Activated CD8-positive, alpha-beta memory T cell treated with anti-CD3 and anti-CD28 coated beads for 48 hours (primary cell): ENCODE measurements around the gene DLX3.

Experiments
- DNase-seq, 3 experiments: peaks; one replicate each; pipeline ENCODE4 v3.0.0-alpha.2; 2020; ENCODE audit warnings: low read depth in 2 of 3, low spot score in 2 of 3

Gene DLX3

GRCh38 chr17:49959183-49959935 lies 35.7 kb downstream of the DLX3 start:
- DNase-seq: no peak

DNA sequence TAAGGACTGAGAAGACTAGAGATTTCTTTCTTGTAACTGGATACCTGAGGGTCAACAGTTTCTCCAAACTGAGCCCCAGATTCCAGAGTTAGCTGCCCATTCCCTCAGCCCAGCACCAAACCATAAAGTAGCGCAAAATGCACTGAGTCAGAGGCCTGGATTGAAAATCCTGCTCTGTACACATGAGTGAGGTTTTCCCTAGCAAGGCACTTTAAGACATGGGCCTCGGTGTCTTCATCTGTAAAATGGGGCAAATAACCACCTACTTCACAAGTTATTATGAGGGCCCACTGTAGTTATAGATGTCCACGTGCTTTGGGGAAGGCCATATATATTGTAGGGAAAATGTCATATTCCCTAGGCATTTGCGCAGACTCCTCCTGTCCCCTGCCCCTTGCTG lies 36.3 kb downstream of the DLX3 start:
- no peak for DNase-seq

GRCh38 chr17:49957350-49957749 lies 37.7 kb downstream of the DLX3 start:
- no peak for DNase-seq

DNA sequence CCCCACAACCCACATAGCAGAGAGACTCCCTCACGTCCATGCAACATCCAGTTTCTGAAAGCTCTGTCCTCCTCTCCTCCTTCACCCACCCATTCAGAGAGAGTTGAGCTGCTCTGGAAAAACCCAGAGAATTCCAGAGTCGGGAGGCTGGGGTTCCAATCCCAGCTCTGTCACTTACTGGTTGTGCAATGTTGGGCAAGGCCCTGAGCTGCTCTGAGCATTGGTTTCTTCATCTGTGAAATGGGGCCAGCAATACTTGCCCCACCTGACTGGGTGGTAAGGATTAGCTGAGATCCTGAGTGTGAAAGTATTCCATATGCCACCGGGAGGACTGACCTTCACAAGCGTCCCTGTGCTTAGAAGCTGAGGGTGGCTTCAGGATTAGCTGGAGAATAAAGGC lies 38.2 kb downstream of the DLX3 start:
- no peak for DNase-seq

DNA sequence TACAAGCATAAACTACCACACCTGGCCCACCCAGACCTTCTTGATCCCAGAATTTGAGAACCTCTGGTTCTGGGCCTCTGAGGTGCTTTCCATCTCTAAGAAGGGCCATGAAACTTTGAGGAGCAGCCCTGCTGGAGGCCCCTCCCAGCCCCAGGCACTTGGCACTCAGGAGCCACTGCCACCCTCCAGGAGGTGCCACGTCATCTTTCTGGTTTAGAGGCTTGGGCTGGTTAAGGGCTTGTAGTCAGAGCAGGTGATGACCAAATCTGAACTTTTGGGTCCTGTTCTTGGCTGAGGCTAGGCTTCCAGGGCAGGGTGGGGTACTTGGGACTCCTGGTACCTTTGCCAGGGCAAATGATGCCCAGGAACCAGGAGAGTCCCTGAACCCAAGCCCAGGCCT lies 39.9 kb downstream of the DLX3 start:
- DNase-seq: no peak

DNA sequence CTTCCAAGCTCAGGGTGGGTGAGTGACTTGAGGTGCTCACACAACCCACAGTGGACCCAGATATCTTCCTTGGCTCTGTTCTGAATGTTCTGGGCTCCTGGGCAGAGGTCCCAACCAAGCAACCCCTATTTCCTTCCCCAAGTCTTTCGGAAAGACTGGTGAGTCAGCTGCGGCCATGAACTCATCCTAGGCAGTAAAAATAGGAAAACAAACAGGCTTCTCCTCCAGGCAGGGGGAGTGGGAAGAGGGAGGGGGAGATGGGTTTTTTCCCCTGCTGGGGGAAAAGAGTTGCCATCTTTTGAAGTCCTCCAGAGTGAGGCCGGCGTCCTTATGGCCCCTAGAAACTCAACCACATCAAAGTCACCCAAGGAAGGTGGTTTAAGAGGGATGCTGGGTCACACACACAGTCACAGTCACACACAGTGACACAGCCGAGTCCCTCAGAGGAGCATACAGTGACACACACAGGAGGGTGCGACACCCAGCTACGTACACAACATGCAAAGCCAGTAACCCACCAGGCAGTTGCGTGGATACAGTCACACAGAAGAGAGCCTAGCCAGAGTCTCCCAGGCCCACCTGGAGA lies 42.0 kb downstream of the DLX3 start:
- no peak for DNase-seq

DNA sequence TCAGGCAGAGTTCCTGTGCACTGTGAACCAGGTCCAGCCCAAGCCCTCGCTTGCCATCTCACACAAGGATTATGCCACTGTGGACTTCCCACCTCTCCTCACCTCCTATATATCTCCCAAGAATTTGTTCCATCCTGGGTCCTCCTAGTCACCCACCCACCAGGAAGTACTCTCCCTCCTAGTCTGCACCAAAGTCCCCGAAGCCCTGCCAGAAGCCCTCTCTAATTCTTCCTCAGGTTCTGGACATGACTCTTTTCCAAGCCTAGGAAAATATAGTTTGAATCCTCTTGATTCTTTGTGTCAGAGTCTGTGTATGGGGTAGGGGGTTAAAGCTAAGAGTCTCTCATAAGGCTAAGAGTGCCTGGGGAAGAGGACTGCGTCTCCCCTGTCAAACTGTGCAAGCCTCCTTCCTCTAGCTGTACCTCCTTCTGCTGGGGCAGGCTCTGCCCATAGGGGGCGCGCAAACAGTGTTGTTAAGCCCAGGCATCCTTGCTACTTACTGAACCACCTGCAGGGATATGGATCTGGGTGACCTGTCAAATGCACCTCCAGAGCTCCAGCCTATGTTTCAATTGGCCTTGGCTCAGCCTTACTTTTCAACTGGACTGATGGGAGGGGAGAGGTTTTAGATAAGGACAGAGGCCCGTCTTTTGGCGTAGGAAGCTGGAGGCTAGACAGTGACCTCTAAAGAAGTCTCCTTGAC lies 42.7 kb downstream of the DLX3 start:
- peak; percentile 51 to 64 (median 61) for DNase-seq

DNA sequence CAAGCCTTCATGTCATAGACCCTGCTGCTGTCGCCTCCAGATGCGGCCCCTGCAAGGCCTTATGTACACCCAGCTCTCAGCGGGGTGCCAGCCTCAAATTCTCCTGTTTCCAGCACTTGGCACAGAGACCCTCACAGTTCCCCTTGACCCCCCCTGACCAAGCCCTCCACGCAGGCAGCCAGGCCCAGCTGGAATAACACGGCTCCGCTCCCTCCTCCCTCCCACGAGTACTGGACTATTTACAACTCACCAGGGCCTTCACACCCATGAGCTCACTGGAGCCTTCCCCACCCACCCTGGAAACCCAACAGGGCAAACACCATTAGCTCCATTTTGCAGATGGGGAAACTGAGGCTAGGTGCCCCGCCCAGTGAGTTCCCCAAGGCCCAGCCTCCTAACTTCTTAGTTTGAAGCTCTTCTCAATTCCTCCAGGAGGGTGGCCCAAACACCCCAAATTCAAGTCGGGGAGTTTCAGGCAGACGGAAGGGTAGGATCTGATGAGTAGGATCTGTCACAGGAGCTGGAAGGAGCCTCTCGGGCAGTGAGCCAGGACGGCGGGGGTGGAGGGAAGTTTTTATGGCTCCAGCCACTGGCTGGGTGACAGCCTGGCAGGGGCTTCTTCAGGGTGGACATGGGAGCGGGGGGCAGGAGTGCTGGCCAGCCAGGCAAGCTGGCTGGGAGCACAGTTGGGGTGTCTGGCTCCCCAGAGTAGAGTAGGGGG lies 43.5 kb downstream of the DLX3 start:
- DNase-seq: no peak

GRCh38 chr17:49949634-49950033 lies 45.4 kb downstream of the DLX3 start:
- DNase-seq: no peak

GRCh38 chr17:49946964-49947584 lies 48.0 kb downstream of the DLX3 start:
- DNase-seq: no peak

DNA sequence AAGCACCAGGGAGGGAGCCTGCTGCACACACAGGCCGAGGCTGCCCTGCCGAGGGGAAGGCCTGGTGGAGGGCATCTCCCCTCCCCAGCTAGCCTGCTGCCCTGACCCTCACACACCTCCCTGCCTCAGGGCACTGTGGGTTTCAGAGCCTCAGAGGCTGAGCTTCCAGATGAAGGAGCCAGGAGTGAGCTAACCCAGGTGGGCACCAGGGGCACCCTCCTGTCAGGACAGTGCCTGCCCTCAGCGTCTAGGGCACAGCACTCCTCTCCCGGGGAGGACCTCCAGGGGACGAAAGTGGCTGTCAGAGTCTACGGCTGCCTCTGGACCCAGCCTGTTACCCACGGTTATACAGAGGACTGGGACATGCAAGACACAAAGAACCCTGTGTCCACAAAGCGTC lies 48.8 kb downstream of the DLX3 start:
- no peak for DNase-seq

GRCh38 chr17:49944273-49944870 lies 50.7 kb downstream of the DLX3 start:
- DNase-seq: no peak

GRCh38 chr17:49942947-49943346 lies 52.1 kb downstream of the DLX3 start:
- no peak for DNase-seq

- DNase-seq: no peak
These were observed 53.6 kb downstream of the DLX3 start for GRCh38 chr17:49941427-49941826.
